Trophoblast cell (in vitro differentiated cells and primary cell): ENCODE results near the gene ZNF574.

Source experiments
- DNase-seq, 2 donors: peaks; one replicate each; pipeline ENCODE4 v3.0.0-alpha.2; 2016
- H2AFZ ChIP-seq: 2 replicates; pipeline ENCODE4 v1.6.1; 2013; ENCODE audit warnings: low read length, moderate library complexity, mild to moderate bottlenecking; ENCODE audit not compliant: insufficient read depth, poor library complexity
- H2AK5ac ChIP-seq: 2 replicates; pipeline ENCODE4 v1.6.1; 2013; ENCODE audit warnings: mild to moderate bottlenecking, low read length
- H2BK120ac ChIP-seq: 2 replicates; pipeline ENCODE4 v1.6.1; 2013; ENCODE audit warnings: low read length, mild to moderate bottlenecking, moderate library complexity; ENCODE audit not compliant: insufficient read depth, poor library complexity
- H2BK12ac ChIP-seq: 2 replicates; pipeline ENCODE4 v1.6.1; 2013; ENCODE audit warnings: mild to moderate bottlenecking, low read length, moderate library complexity
- H2BK5ac ChIP-seq: 2 replicates; pipeline ENCODE4 v1.6.1; 2013; ENCODE audit warnings: low read length, low read depth, moderate library complexity, mild to moderate bottlenecking; ENCODE audit not compliant: poor library complexity
- H3K14ac ChIP-seq: 2 replicates; pipeline ENCODE4 v1.6.1; 2013; ENCODE audit warnings: mild to moderate bottlenecking, low read length
- H3K18ac ChIP-seq: 2 replicates; pipeline ENCODE4 v1.6.1; 2013; ENCODE audit warnings: mild to moderate bottlenecking, low read length
- H3K23ac ChIP-seq: 2 replicates; pipeline ENCODE4 v1.6.1; 2013; ENCODE audit warnings: low read length
- H3K27ac ChIP-seq: 2 replicates; pipeline ENCODE4 v1.5.1; 2013; ENCODE audit warnings: low read depth, mild to moderate bottlenecking, inconsistent platforms, low read length, moderate library complexity
- H3K27me3 ChIP-seq: 2 replicates; pipeline ENCODE4 v1.6.1; 2013; ENCODE audit warnings: inconsistent platforms, mild to moderate bottlenecking, low read length, moderate library complexity; ENCODE audit not compliant: insufficient read depth
- H3K36me3 ChIP-seq, 2 experiments: 1 replicate in 1 of 2; 2 replicates in 1 of 2; pipeline ENCODE4 v1.6.1; 2013; ENCODE audit warnings: low read length in 2 of 2, mild to moderate bottlenecking in 2 of 2, moderate library complexity in 1 of 2; ENCODE audit not compliant: insufficient read depth in 2 of 2, control insufficient read depth in 1 of 2
- H3K4ac ChIP-seq: 2 replicates; pipeline ENCODE4 v1.6.1; 2013; ENCODE audit warnings: low read depth, mild to moderate bottlenecking, low read length, moderate library complexity
- H3K4me1 ChIP-seq, 2 experiments: 1 replicate in 1 of 2; 2 replicates in 1 of 2; pipeline ENCODE4 v1.6.1; 2013; ENCODE audit warnings: low read length in 2 of 2, mild to moderate bottlenecking in 2 of 2, moderate library complexity in 1 of 2; ENCODE audit not compliant: insufficient read depth in 2 of 2, control insufficient read depth in 1 of 2
- H3K4me2 ChIP-seq: 2 replicates; pipeline ENCODE4 v1.6.1; 2013; ENCODE audit warnings: inconsistent platforms, mild to moderate bottlenecking, low read length, moderate library complexity
- H3K4me3 ChIP-seq: 2 replicates; pipeline ENCODE4 v1.5.1; 2013; ENCODE audit warnings: mild to moderate bottlenecking, low read depth, low read length, inconsistent platforms
- H3K79me1 ChIP-seq: one replicate; pipeline ENCODE4 v1.6.1; 2013; ENCODE audit warnings: low read length
- H3K79me2 ChIP-seq: 2 replicates; pipeline ENCODE4 v1.6.1; 2013; ENCODE audit warnings: low read length, mild to moderate bottlenecking; ENCODE audit not compliant: control insufficient read depth, insufficient read depth, poor library complexity
- H3K9ac ChIP-seq: 2 replicates; pipeline ENCODE4 v1.6.1; 2013; ENCODE audit warnings: mild to moderate bottlenecking, low read length
- H3K9me3 ChIP-seq: 2 replicates; pipeline ENCODE4 v1.6.1; 2013; ENCODE audit warnings: low read depth, mild to moderate bottlenecking, control low read depth, inconsistent platforms, low read length; ENCODE audit not compliant: insufficient read depth
- H4K12ac ChIP-seq: 2 replicates; pipeline ENCODE4 v1.6.1; 2013; ENCODE audit warnings: low read depth, mild to moderate bottlenecking, low read length, moderate library complexity
- H4K8ac ChIP-seq: 2 replicates; pipeline ENCODE4 v1.6.1; 2013; ENCODE audit warnings: low read depth, mild to moderate bottlenecking, low read length, moderate library complexity
- H4K91ac ChIP-seq: one replicate; pipeline ENCODE4 v1.6.1; 2013; ENCODE audit warnings: low read depth, mild to moderate bottlenecking, low read length, moderate library complexity
- WGBS: extraction: QIAGEN DNeasy Blood & Tissue Kit; methylation state at CpG from one replicate; pipeline ENCODE4 v1.1.7; 2013; ENCODE audit warnings: missing lambda C conversion rate; ENCODE audit not compliant: insufficient read length, insufficient coverage; ENCODE audit errors: extremely low coverage; 5-methylcytosine and 5-hydroxymethylcytosine counted together

Gene ZNF574

DNA sequence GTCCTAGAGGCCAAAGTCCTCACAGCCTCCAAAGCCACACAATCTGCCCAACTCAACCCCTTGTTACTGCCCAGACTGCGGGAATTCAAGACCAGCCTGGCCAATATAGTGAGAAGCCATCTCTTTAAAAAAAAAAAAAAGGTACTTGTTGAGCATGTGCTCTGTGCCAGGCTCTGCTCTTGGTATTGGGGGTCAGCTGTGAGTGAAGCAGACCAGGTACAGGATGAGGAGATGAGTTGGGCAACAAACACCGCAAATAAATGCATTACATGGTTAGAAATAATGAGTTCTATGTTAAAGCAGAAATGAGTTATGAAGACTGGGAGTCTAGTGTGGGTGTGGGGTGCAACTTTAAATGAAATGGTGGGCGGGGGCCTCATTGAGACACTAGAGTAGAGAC lies 15.8 kb upstream of the ZNF574 start:
- Histone ChIP-seq H4K8ac (no peak overlapping the region), H2AK5ac (no peak overlapping the region), H2BK120ac (no peak overlapping the region), H3K36me3 (no peaks in the 10 kb centered on the region), H3K4ac (no peak overlapping the region), H3K18ac (no peak overlapping the region), H3K4me1 (no peaks in the 10 kb centered on the region), H3K9me3 (peaks cover 1% of the 10 kb centered on the region), H3K79me1 (no peaks in the 10 kb centered on the region), H3K27me3 (no peaks in the 10 kb centered on the region), H2BK5ac (no peak overlapping the region), H2AFZ (no peak overlapping the region), H3K27ac (no peak overlapping the region), H3K79me2 (no peaks in the 10 kb centered on the region), H3K4me2 (no peak overlapping the region), H3K14ac (no peak overlapping the region), H4K91ac (no peak overlapping the region), H3K9ac (no peak overlapping the region), H2BK12ac (no peak overlapping the region), H3K23ac (no peak overlapping the region), H3K4me3 (no peak overlapping the region), H4K12ac (no peak overlapping the region)
- DNase-seq: no peak
- no CpG with 5 or more reads among the region's 3 CpGs for WGBS

DNA sequence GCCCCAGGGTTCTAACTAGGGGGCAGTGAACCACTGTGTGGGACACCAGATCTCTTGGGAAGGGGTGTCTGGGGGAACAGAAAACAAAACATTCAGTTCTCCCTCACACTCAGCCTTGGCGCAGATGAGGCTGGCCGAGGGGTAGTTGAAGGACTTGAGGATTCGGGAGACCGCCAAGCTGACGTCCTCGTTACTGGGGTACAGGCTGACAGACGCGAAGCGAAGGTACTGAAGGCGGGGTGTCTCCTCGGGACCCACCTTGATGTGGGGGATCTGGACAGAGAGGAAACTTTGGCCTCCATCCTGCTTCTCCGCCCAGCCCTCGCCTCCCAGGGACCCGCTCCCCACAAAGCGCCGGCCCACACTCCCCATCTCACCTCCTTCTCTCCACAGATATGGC lies 13.6 kb upstream of the ZNF574 start:
- H2BK120ac ChIP-seq: no peak overlapping the region

DNA sequence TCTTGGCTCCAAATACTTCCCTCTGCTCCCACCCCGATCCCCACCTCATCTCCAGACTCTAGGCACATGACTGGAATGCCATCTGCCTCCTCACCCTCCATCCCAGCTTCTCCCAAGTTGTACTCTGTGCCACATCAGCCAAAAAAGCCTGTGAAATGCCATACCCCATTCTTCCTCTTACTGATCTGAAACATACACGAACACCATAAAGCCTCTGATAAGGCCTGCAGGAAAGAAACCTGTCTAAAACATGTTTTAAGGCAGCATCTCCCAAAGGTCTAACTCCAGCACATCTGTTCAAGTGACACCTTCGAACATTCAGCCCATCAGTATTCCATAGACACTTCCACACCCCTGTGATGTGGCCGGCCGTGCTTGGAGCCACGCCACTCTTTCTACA lies 11.5 kb upstream of the ZNF574 start:
- Histone ChIP-seq H3K9me3 (peaks cover 1% of the 10 kb centered on the region), H3K27ac (no peak overlapping the region), H3K79me1 (no peaks in the 10 kb centered on the region), H4K8ac (no peak overlapping the region), H3K79me2 (no peaks in the 10 kb centered on the region), H3K4me1 (no peaks in the 10 kb centered on the region), H3K9ac (no peak overlapping the region), H3K36me3 (no peaks in the 10 kb centered on the region), H3K14ac (no peak overlapping the region), H3K23ac (no peak overlapping the region), H2BK120ac (no peak overlapping the region), H3K4me2 (no peak overlapping the region), H2BK12ac (no peak overlapping the region), H2AFZ (no peak overlapping the region), H4K12ac (no peak overlapping the region), H2BK5ac (no peak overlapping the region), H3K4ac (no peak overlapping the region), H3K18ac (no peak overlapping the region), H3K4me3 (no peak overlapping the region), H2AK5ac (no peak overlapping the region), H4K91ac (no peak overlapping the region), H3K27me3 (peaks cover 12% of the 10 kb centered on the region)
- no peak for DNase-seq
- WGBS: no CpG with 5 or more reads among the region's 6 CpGs

More for the DNA sequence above, 13.6 kb upstream of the ZNF574 start:
- no peak overlapping the region for H2AFZ ChIP-seq
- no peak overlapping the region for H3K14ac ChIP-seq
- H3K27ac ChIP-seq: no peak overlapping the region
- H3K4me1 ChIP-seq: no peaks in the 10 kb centered on the region
- H3K79me2 ChIP-seq: no peaks in the 10 kb centered on the region
- H3K79me1 ChIP-seq: no peaks in the 10 kb centered on the region
- no peak overlapping the region for H4K8ac ChIP-seq
- H2BK5ac ChIP-seq: no peak overlapping the region
- no peak overlapping the region for H3K4ac ChIP-seq
- no peak for DNase-seq
- H3K23ac ChIP-seq: no peak overlapping the region
- H3K4me3 ChIP-seq: no peak overlapping the region
- H3K36me3 ChIP-seq: no peaks in the 10 kb centered on the region
- no peaks in the 10 kb centered on the region for H3K27me3 ChIP-seq
- H2AK5ac ChIP-seq: no peak overlapping the region
- H2BK12ac ChIP-seq: no peak overlapping the region
- H3K9ac ChIP-seq: no peak overlapping the region
- H4K12ac ChIP-seq: no peak overlapping the region
- no peak overlapping the region for H3K4me2 ChIP-seq
- WGBS: no CpG with 5 or more reads among the region's 16 CpGs
- peaks cover 1% of the 10 kb centered on the region for H3K9me3 ChIP-seq
- H4K91ac ChIP-seq: no peak overlapping the region
- no peak overlapping the region for H3K18ac ChIP-seq

DNA sequence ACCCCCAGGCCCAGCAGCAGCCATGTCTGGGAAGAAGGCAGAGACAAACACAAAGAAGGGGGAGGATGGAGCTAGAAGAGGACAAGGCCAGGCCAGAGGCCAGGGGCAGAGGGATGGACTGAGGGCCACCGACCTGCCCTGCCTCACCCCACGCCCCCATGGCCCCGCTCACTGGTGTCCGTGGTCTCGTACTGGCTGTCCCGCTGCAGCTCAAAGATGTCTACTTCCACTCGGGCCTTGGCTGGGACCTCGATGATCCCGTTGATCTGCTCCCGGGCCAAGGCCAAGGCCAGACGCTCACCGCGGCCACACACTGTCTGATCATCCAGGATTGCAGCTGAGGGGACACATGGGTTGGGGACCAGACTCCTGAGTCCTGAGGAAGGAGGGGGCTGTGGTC lies 10.9 kb upstream of the ZNF574 start:
- H3K4me2 ChIP-seq: no peak overlapping the region
- no peak overlapping the region for H3K18ac ChIP-seq
- no peak overlapping the region for H2BK12ac ChIP-seq
- peaks cover 1% of the 10 kb centered on the region for H3K9me3 ChIP-seq
- no peaks in the 10 kb centered on the region for H3K36me3 ChIP-seq
- no peak overlapping the region for H3K9ac ChIP-seq
- H3K79me1 ChIP-seq: no peaks in the 10 kb centered on the region
- no peak overlapping the region for H2AFZ ChIP-seq
- H3K14ac ChIP-seq: no peak overlapping the region
- no peak overlapping the region for H4K8ac ChIP-seq
- no peak for DNase-seq
- H2BK120ac ChIP-seq: no peak overlapping the region
- no peak overlapping the region for H4K12ac ChIP-seq
- H4K91ac ChIP-seq: no peak overlapping the region
- no peaks in the 10 kb centered on the region for H3K4me1 ChIP-seq
- no peak overlapping the region for H2BK5ac ChIP-seq
- WGBS: no CpG with 5 or more reads among the region's 13 CpGs
- H3K79me2 ChIP-seq: no peaks in the 10 kb centered on the region
- H3K27me3 ChIP-seq: peaks cover 17% of the 10 kb centered on the region
- no peak overlapping the region for H2AK5ac ChIP-seq
- no peak overlapping the region for H3K4me3 ChIP-seq
- H3K27ac ChIP-seq: no peak overlapping the region
- no peak overlapping the region for H3K23ac ChIP-seq
- H3K4ac ChIP-seq: no peak overlapping the region
